ENCODE data around the gene TSKU.
A peak's percentile ranks its signal among the peaks of the same experiment; 100 is the strongest.

TSKU gene

DNA sequence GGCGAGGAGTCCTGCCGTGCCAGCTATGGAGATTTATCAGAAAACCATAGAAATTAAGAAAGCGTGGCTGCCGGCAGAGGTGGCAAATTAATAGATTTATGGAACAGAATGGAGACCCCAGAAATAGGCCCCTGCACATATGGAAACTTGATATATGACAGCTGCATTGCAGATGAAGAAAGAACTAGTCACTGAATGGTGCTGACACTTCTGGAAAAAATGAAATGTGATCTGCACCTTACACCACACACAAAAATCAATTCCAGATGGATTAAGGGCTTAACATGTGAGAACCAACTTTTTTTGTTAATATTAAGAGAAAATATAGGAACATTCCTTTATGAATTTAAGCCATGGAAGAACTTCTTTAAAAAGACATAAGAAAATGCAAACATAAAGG, 40.3 kb upstream of the TSKU start:
- DNase-seq (ENCODE audit: low read depth in 1 of 2, low spot score in 1 of 2) = no peak
- Histone ChIP-seq H3K4me3 (replicated peaks; ENCODE audit: insufficient read depth, low read length) (no peak overlapping the region), H3K27ac (replicated peaks) (no peak overlapping the region), H3K27me3 (ENCODE audit: insufficient read depth, poor library complexity, severe bottlenecking) (peaks cover 7% of the 10 kb centered on the region)
- TF ChIP-seq SPI1 (IDR thresholded peaks at IDR 0.05; ENCODE audit: borderline replicate concordance, low read depth) (no peak), GABPA (IDR thresholded peaks at IDR 0.05; ENCODE audit: low read depth) (no peak), POLR2AphosphoS5 (IDR thresholded peaks at IDR 0.05; ENCODE audit: low read depth) (no peak)
- TF ChIP-seq, protein P1, sequence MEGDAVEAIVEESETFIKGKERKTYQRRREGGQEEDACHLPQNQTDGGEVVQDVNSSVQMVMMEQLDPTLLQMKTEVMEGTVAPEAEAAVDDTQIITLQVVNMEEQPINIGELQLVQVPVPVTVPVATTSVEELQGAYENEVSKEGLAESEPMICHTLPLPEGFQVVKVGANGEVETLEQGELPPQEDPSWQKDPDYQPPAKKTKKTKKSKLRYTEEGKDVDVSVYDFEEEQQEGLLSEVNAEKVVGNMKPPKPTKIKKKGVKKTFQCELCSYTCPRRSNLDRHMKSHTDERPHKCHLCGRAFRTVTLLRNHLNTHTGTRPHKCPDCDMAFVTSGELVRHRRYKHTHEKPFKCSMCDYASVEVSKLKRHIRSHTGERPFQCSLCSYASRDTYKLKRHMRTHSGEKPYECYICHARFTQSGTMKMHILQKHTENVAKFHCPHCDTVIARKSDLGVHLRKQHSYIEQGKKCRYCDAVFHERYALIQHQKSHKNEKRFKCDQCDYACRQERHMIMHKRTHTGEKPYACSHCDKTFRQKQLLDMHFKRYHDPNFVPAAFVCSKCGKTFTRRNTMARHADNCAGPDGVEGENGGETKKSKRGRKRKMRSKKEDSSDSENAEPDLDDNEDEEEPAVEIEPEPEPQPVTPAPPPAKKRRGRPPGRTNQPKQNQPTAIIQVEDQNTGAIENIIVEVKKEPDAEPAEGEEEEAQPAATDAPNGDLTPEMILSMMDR (IDR thresholded peaks at IDR 0.05; ENCODE audit: insufficient read depth, low read length) = no peak
- TF ChIP-seq, protein P2, sequence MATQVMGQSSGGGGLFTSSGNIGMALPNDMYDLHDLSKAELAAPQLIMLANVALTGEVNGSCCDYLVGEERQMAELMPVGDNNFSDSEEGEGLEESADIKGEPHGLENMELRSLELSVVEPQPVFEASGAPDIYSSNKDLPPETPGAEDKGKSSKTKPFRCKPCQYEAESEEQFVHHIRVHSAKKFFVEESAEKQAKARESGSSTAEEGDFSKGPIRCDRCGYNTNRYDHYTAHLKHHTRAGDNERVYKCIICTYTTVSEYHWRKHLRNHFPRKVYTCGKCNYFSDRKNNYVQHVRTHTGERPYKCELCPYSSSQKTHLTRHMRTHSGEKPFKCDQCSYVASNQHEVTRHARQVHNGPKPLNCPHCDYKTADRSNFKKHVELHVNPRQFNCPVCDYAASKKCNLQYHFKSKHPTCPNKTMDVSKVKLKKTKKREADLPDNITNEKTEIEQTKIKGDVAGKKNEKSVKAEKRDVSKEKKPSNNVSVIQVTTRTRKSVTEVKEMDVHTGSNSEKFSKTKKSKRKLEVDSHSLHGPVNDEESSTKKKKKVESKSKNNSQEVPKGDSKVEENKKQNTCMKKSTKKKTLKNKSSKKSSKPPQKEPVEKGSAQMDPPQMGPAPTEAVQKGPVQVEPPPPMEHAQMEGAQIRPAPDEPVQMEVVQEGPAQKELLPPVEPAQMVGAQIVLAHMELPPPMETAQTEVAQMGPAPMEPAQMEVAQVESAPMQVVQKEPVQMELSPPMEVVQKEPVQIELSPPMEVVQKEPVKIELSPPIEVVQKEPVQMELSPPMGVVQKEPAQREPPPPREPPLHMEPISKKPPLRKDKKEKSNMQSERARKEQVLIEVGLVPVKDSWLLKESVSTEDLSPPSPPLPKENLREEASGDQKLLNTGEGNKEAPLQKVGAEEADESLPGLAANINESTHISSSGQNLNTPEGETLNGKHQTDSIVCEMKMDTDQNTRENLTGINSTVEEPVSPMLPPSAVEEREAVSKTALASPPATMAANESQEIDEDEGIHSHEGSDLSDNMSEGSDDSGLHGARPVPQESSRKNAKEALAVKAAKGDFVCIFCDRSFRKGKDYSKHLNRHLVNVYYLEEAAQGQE (IDR thresholded peaks at IDR 0.05; ENCODE audit: insufficient replicate concordance, low read depth) = no peak

DNA sequence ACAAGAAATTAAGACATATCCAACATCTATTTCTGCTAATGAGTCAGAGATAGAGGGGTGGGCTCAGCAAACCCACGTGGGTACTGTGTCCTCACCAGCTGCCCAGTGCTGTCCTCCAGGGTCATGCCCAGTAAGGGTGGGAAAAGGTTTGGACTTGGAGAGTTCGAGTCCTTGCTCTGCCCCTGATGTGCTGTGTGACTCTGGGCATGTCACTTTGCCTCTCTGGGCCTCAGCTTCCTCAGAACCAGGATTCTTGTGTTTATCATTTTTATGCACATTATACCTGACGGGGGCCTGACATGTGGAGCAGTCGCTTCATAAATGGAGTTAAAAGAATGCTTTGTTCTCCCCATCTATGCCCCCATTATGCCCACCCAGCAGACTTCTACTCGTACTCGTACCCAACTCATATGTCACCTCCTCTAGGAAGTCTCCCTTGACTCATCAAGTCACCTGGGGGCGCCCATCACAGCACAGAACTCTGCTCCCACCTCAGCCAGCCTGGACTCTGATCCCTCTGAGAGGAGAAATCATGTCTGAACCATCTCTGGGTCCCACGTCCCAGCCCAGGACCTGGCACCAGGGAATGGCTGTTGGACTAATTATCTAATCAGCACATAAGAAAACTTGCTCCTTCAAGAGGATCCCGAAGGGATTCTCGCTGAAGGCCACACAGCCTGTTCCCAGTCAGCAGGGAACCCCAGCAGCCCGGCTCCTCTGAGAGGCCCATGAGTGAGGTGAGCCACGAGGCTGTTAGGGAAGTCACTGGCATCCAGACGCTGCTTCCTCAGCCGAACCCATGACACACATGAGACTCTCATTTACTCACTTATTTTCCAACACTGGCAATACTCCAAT, 38.7 kb upstream of the TSKU start:
- Histone ChIP-seq H3K27me3 (ENCODE audit: insufficient read depth, poor library complexity, severe bottlenecking) (peaks cover 7% of the 10 kb centered on the region), H3K4me3 (replicated peaks; ENCODE audit: insufficient read depth, low read length) (no peak overlapping the region), H3K27ac (replicated peaks) (no peak overlapping the region)
- DNase-seq (ENCODE audit: low read depth in 1 of 2, low spot score in 1 of 2) = peak in 1 of 2 experiments; percentile 29
- TF ChIP-seq POLR2AphosphoS5 (IDR thresholded peaks at IDR 0.05; ENCODE audit: low read depth) (no peak), SPI1 (IDR thresholded peaks at IDR 0.05; ENCODE audit: borderline replicate concordance, low read depth) (peak; percentile 41; the same call in 1 of the 2 replicates), GABPA (IDR thresholded peaks at IDR 0.05; ENCODE audit: low read depth) (no peak)
- TF ChIP-seq, protein P1 (IDR thresholded peaks at IDR 0.05; ENCODE audit: insufficient read depth, low read length) = no peak
- TF ChIP-seq, protein P2 (IDR thresholded peaks at IDR 0.05; ENCODE audit: insufficient replicate concordance, low read depth) = no peak

DNA sequence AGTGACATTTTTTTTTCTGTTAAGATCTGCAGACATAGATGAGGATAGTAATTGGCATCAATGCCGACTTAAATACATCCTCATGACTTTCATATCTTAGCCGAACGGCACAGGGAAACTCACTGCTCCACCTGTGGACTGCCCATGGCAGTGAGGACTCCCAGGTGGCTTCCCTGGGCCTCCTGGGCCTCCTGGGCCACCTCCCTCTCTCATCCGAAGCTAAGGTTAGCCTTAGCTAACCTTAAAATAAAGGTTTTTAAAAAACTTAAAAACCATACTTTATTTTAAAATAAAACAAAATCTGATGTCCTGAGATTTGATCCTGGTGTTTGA, 38.1 kb upstream of the TSKU start:
- H3K27me3 ChIP-seq (ENCODE audit: insufficient read depth, poor library complexity, severe bottlenecking) = peaks cover 7% of the 10 kb centered on the region
- no peak overlapping the region for H3K27ac ChIP-seq (replicated peaks)
- TF ChIP-seq, protein P1 (IDR thresholded peaks at IDR 0.05; ENCODE audit: insufficient read depth, low read length) = no peak
- TF ChIP-seq, protein P2 (IDR thresholded peaks at IDR 0.05; ENCODE audit: insufficient replicate concordance, low read depth) = no peak
- no peak for TF ChIP-seq GABPA (IDR thresholded peaks at IDR 0.05; ENCODE audit: low read depth)
- no peak for TF ChIP-seq SPI1 (IDR thresholded peaks at IDR 0.05; ENCODE audit: borderline replicate concordance, low read depth)
- TF ChIP-seq POLR2AphosphoS5 (IDR thresholded peaks at IDR 0.05; ENCODE audit: low read depth) = no peak
- no peak for DNase-seq (ENCODE audit: low read depth in 1 of 2, low spot score in 1 of 2)
- H3K4me3 ChIP-seq (replicated peaks; ENCODE audit: insufficient read depth, low read length) = no peak overlapping the region
